HEK293 (cell line): ENCODE results near the gene ITGA7.

Experiments
- CTCF ChIA-PET: fragments of 350-600 bp; formaldehyde crosslinking; extraction: SDS; loops from one replicate; lab custom pipeline; 2021; ENCODE audit warnings: antibody characterized with exemption; lab: Yijun Ruan, JAX
- POLR2A ChIA-PET: fragments of 300-600 bp; formaldehyde crosslinking; extraction: SDS; loops from one replicate; lab custom pipeline; 2020; ENCODE audit warnings: antibody characterized with exemption, inconsistent platforms; lab: Yijun Ruan, JAX
- H3K27ac ChIP-seq: fragments of 200-500 bp; sonication (Bioruptor generic); 2 replicates; pipeline ENCODE4 v1.5.1; 2014; ENCODE audit warnings: low read depth, low read length, control low read depth, inconsistent platforms; ENCODE audit errors: extremely low read depth
- H3K36me3 ChIP-seq, 2 experiments: fragments of 200-500 bp in 1 of 2; sonication (Bioruptor generic) in 1 of 2; 1 replicate in 1 of 2; 2 replicates in 1 of 2; pipeline ENCODE4 v1.5.1; 2014 to 2017; ENCODE audit warnings: inconsistent platforms in 2 of 2, low read length in 2 of 2; ENCODE audit not compliant: control insufficient read depth in 2 of 2, insufficient read depth in 1 of 2
- H3K4me1 ChIP-seq: fragments of 200-500 bp; sonication (Bioruptor generic); 2 replicates; pipeline ENCODE4 v1.5.1; 2014; ENCODE audit warnings: mild to moderate bottlenecking, low read length, inconsistent platforms; ENCODE audit not compliant: control insufficient read depth, insufficient read depth
- H3K4me3 ChIP-seq: 2 replicates; pipeline ENCODE4 v1.5.1; 2011; ENCODE audit warnings: low read depth, mild to moderate bottlenecking, control low read depth, low read length, moderate library complexity
- H3K9me3 ChIP-seq: fragments of 200-500 bp; sonication (Bioruptor generic); 2 replicates; pipeline ENCODE4 v1.5.1; 2014; ENCODE audit warnings: low read depth, low read length, inconsistent platforms; ENCODE audit not compliant: control insufficient read depth, insufficient read depth
- GLIS2 ChIP-seq: fragments of 450-650 bp; formaldehyde crosslinking; IDR thresholded peaks from 2 replicates; pipeline ENCODE4 v1.5.1; 2016; ENCODE audit warnings: missing biosample characterization, missing genetic modification characterization
- HIC1 ChIP-seq: fragments of 450-650 bp; formaldehyde crosslinking; IDR thresholded peaks from 2 replicates; pipeline ENCODE4 v1.5.1; 2016; ENCODE audit warnings: missing biosample characterization, missing genetic modification characterization
- IKZF3 ChIP-seq: fragments of 450-650 bp; IDR thresholded peaks from 2 replicates; pipeline ENCODE4 v1.5.0; 2018; ENCODE audit warnings: missing biosample characterization, mild to moderate bottlenecking, missing genetic modification characterization, moderate library complexity
- SCRT2 ChIP-seq: fragments of 450-650 bp; formaldehyde crosslinking; IDR thresholded peaks from 2 replicates; pipeline ENCODE4 v1.5.1; 2016; ENCODE audit warnings: missing biosample characterization, missing genetic modification characterization
- YY1 ChIP-seq: fragments of 450-650 bp; formaldehyde crosslinking; IDR thresholded peaks from 2 replicates; pipeline ENCODE4 v1.5.1; 2018; ENCODE audit warnings: missing biosample characterization, missing genetic modification characterization
- ZBTB17 ChIP-seq: fragments of 450-650 bp; formaldehyde crosslinking; IDR thresholded peaks from 2 replicates; pipeline ENCODE4 v1.5.1; 2016; ENCODE audit warnings: missing biosample characterization, missing genetic modification characterization
- ZFP69B ChIP-seq: fragments of 450-650 bp; formaldehyde crosslinking; IDR thresholded peaks from 2 replicates; pipeline ENCODE4 v1.5.1; 2016; ENCODE audit warnings: missing biosample characterization, missing genetic modification characterization
- ZNF157 ChIP-seq: fragments of 450-650 bp; formaldehyde crosslinking; IDR thresholded peaks from 2 replicates; pipeline ENCODE4 v1.5.1; 2016; ENCODE audit warnings: missing biosample characterization, missing genetic modification characterization
- ZNF211 ChIP-seq: fragments of 450-650 bp; formaldehyde crosslinking; IDR thresholded peaks from 2 replicates; pipeline ENCODE4 v1.5.1; 2016; ENCODE audit warnings: low read depth, missing biosample characterization, missing genetic modification characterization
- ZNF214 ChIP-seq: fragments of 450-650 bp; formaldehyde crosslinking; IDR thresholded peaks from 2 replicates; pipeline ENCODE4 v1.5.1; 2017; ENCODE audit warnings: missing biosample characterization, mild to moderate bottlenecking, missing genetic modification characterization, borderline replicate concordance
- ZNF26 ChIP-seq: fragments of 450-650 bp; formaldehyde crosslinking; IDR thresholded peaks from 2 replicates; pipeline ENCODE4 v1.5.1; 2016; ENCODE audit warnings: missing biosample characterization, missing genetic modification characterization
- ZNF350 ChIP-seq: fragments of 450-650 bp; formaldehyde crosslinking; IDR thresholded peaks from 2 replicates; pipeline ENCODE4 v1.5.0; 2017; ENCODE audit warnings: missing biosample characterization, mild to moderate bottlenecking, missing genetic modification characterization
- ZNF473 ChIP-seq: fragments of 450-650 bp; formaldehyde crosslinking; IDR thresholded peaks from 2 replicates; pipeline ENCODE4 v1.5.1; 2017; ENCODE audit warnings: missing biosample characterization, missing genetic modification characterization
- ZNF521 ChIP-seq: fragments of 450-650 bp; formaldehyde crosslinking; IDR thresholded peaks from 2 replicates; pipeline ENCODE4 v1.5.1; 2017; ENCODE audit warnings: missing biosample characterization, mild to moderate bottlenecking, missing genetic modification characterization
- ZNF624 ChIP-seq: fragments of 450-650 bp; formaldehyde crosslinking; IDR thresholded peaks from 2 replicates; pipeline ENCODE4 v1.5.1; 2017; ENCODE audit warnings: missing biosample characterization, missing genetic modification characterization
- ZNF654 ChIP-seq: fragments of 450-650 bp; formaldehyde crosslinking; IDR thresholded peaks from 2 replicates; pipeline ENCODE4 v1.5.1; 2016; ENCODE audit warnings: low read depth, missing biosample characterization, missing genetic modification characterization
- ZNF658 ChIP-seq: fragments of 450-650 bp; formaldehyde crosslinking; IDR thresholded peaks from 2 replicates; pipeline ENCODE4; 2016; ENCODE audit warnings: missing biosample characterization, missing genetic modification characterization
- ZNF660 ChIP-seq: fragments of 450-650 bp; IDR thresholded peaks from 2 replicates; pipeline ENCODE4 v1.5.1; 2018; ENCODE audit warnings: missing biosample characterization, mild to moderate bottlenecking, missing genetic modification characterization
- ZNF837 ChIP-seq: fragments of 450-650 bp; formaldehyde crosslinking; IDR thresholded peaks from 2 replicates; pipeline ENCODE4 v1.5.1; 2016; ENCODE audit warnings: missing biosample characterization, missing genetic modification characterization
- TF ChIP-seq, protein P1 (sequence below): fragments of 450-650 bp; IDR thresholded peaks from 2 replicates; pipeline ENCODE4 v1.5.1; 2018; ENCODE audit warnings: missing biosample characterization, mild to moderate bottlenecking, missing genetic modification characterization

ITGA7 gene

DNA sequence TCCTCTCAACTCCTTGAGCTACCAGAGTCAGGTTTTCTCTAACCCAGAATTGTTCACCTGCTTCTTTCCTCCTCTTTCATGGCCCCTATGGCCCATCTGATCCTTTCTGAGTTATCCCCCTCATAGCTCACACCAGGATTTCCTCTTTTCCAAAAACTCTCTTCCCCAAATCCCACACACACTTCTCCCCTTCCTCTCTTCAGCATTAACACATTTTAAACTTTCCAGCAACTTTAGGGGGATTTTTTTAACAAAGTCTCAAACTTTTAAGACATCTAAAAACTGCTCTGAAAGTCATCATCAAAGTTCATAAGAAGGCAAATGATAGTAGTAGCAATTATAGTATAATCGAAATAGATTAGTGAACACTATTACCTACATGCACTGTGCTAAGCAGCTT lies 63.1 kb downstream of the ITGA7 start (continued):
- TF ChIP-seq, protein P1, sequence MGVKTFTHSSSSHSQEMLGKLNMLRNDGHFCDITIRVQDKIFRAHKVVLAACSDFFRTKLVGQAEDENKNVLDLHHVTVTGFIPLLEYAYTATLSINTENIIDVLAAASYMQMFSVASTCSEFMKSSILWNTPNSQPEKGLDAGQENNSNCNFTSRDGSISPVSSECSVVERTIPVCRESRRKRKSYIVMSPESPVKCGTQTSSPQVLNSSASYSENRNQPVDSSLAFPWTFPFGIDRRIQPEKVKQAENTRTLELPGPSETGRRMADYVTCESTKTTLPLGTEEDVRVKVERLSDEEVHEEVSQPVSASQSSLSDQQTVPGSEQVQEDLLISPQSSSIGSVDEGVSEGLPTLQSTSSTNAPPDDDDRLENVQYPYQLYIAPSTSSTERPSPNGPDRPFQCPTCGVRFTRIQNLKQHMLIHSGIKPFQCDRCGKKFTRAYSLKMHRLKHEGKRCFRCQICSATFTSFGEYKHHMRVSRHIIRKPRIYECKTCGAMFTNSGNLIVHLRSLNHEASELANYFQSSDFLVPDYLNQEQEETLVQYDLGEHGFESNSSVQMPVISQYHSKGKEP (tag by site-specific recombination) = no peak
- no peak for TF ChIP-seq IKZF3

DNA sequence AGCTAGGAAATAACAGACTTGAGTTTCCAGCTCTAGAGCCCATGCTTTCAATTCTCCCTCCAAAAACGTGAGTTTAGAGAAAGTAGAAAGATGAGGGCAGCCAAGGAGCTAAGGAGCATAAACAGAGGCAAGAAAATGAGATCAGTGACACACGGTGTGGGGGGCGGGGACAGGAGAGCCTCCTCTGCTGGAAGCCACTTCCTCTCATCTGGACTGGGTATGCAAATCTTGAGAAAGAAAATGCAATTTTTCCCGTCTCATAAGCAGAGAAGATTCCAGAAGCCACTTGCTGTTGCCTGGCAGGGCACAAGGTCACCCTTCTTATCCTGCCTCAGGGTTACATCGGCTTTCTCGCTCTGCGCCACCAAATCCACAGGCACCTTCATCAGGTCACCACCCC lies 65.0 kb downstream of the ITGA7 start:
- POLR2A ChIA-PET = interaction anchor here (0.6 kb wide), 1 partner anchor 795 kb away, joined by 3 read pairs; no protein-coding TSS in a partner anchor
- Histone ChIP-seq H3K4me1 (no peaks in the 10 kb centered on the region), H3K36me3 (no peaks in the 10 kb centered on the region), H3K4me3 (no peak overlapping the region), H3K9me3 (no peaks in the 10 kb centered on the region), H3K27ac (no peak overlapping the region)
- CTCF ChIA-PET = interaction anchor here (1.1 kb wide), 1 partner anchor 12 kb away, joined by 4 read pairs; no protein-coding TSS in a partner anchor
- TF ChIP-seq HIC1 (tag by site-specific recombination) (no peak), ZNF157 (tag by site-specific recombination) (no peak), ZNF654 (tag by site-specific recombination) (no peak), ZNF350 (tag by site-specific recombination) (no peak), ZFP69B (tag by site-specific recombination) (no peak)

DNA sequence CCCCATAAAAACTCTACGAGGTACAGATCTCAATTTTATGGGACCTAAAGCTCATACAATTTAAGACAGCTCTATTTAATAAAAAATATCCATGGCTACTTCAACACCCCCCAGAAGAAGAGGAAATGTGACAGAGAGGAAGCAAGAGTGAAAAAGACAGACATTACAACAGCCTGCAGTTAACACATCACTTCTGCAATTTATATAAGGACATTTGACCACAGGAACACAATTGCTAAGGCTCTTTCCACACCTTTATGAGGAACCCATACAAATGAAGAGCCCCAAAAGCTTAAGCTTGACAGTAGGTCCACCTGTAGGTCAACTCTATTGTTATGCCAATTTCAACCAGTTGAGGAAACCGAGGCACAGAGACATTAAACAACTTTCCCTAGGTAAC lies 65.4 kb downstream of the ITGA7 start:
- H3K4me3 ChIP-seq = no peak overlapping the region
- H3K4me1 ChIP-seq = no peaks in the 10 kb centered on the region
- H3K27ac ChIP-seq = no peak overlapping the region
- CTCF ChIA-PET = interaction anchor here (0.6 to 1.3 kb wide), 3 partner anchors 12 to 324 kb away, joined by 3 to 6 read pairs (median 4); no protein-coding TSS in a partner anchor
- POLR2A ChIA-PET = interaction anchor here (0.6 kb wide), 1 partner anchor 794 kb away, joined by 3 read pairs; no protein-coding TSS in a partner anchor
- TF ChIP-seq ZNF26 (tag by site-specific recombination) = no peak
- no peak for TF ChIP-seq GLIS2 (tag by site-specific recombination)
- no peak for TF ChIP-seq SCRT2
- TF ChIP-seq ZNF658 (tag by site-specific recombination) = no peak
- no peak for TF ChIP-seq ZNF214 (tag by site-specific recombination)
- no peak for TF ChIP-seq ZNF473 (tag by site-specific recombination)
- TF ChIP-seq ZNF837 (tag by site-specific recombination) = no peak
- no peak for TF ChIP-seq ZNF660 (tag by site-specific recombination)
- no peak for TF ChIP-seq YY1 (tag by site-specific recombination)
- no peak for TF ChIP-seq ZNF624 (tag by site-specific recombination)
- TF ChIP-seq ZBTB17 (tag by site-specific recombination) = no peak
- no peak for TF ChIP-seq ZNF521 (tag by site-specific recombination)
- TF ChIP-seq ZNF211 (tag by site-specific recombination) = no peak
- H3K9me3 ChIP-seq = no peaks in the 10 kb centered on the region
- no peaks in the 10 kb centered on the region for H3K36me3 ChIP-seq
